Central memory CD4-positive, alpha-beta T cell (primary cell): Measurements from ENCODE around the gene FAM120C.

Experiments used
- DNase-seq: peaks from one replicate; pipeline ENCODE4 v3.0.0; 2022

FAM120C gene

DNA sequence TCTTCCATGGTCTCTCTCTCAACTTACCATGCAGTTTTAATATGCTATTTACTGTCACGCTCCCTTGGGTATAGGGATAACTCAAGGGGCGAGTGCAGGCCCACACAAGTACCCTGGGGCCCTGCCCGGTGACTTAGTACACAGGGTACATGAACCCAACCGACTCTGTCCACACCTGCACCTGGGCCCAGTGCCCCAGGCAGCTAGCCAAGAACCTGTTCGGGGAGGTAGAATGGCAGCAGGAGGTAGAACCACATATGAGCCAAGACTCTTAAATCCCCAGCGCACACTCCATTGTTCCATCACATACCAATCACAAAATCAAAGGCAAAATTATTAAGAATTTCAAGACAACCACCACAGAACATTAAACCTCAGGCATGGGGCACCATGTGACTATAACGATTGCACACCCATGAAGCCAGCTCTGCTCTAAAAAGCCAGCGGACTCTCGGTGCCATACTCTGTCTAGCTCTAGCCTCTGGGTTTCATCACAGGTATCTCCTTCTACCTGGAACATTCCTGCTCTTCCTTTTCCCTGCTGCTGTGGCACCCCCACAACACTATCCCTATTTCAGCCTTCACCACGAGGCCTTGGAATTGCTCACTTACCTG is 153.4 kb downstream of the FAM120C start:
- DNase-seq, result no peak

DNA sequence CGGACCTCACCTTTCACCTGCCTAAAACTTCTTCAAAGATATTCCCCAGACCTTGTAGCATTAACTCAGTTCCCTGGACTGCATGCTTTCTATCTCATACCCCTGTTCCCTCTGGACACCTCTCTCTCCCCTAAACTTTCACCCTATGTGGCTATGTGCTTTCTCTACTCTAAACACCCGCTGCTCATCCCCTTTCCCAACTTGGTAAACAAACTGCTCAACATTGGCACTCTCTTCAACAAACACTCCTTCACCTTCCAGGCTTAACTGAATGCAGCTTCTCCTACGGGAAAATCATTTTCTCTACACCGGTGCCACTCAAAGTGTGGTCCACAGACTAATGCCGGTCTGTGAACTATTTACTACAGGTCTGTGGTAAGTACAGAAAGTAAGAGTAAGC is 158.7 kb downstream of the FAM120C start:
- no peak for DNase-seq
